SK-N-MC (cell line): ENCODE measurements around the gene PLLP.

Experiments
- DNase-seq: peaks from one replicate; pipeline ENCODE4 v3.0.0-alpha.2; 2011; ENCODE audit warnings: low read depth, low spot score
- H3K27ac ChIP-seq: fragments of 200-600 bp; sonication (generic); 2 replicates; pipeline ENCODE4 v1.5.1; 2016; ENCODE audit warnings: mixed run types
- H3K36me3 ChIP-seq: fragments of 200-600 bp; sonication (generic); 2 replicates; pipeline ENCODE4 v1.6.1; 2017; ENCODE audit warnings: antibody characterized with exemption, low read length, mixed read lengths; ENCODE audit not compliant: insufficient read depth
- H3K4me3 ChIP-seq: fragments of 200-600 bp; sonication (generic); 2 replicates; pipeline ENCODE4 v1.5.1; 2016
- H3K9ac ChIP-seq: fragments of 200-600 bp; sonication (generic); 2 replicates; pipeline ENCODE4 v1.8.0; 2017; ENCODE audit warnings: mixed run types, mixed read lengths; ENCODE audit not compliant: insufficient read length
- H3K9me3 ChIP-seq: fragments of 200-600 bp; sonication (generic); 2 replicates; pipeline ENCODE4 v1.6.1; 2017; ENCODE audit warnings: low read depth, mild to moderate bottlenecking, antibody characterized with exemption, low read length, moderate library complexity, mixed read lengths
- EZH2 ChIP-seq: fragments of 200-600 bp; sonication (generic); IDR thresholded peaks from one replicate; pipeline ENCODE4 v1.6.1; 2017; ENCODE audit warnings: antibody characterized with exemption
- FOXP2 ChIP-seq: optimal IDR thresholded peaks from 2 replicates; pipeline ENCODE3; 2011; ENCODE audit warnings: mild to moderate bottlenecking, moderate library complexity; ENCODE audit not compliant: insufficient read depth; ENCODE audit errors: extremely low read length, control extremely low read depth
- POLR2AphosphoS5 ChIP-seq: IDR thresholded peaks from 2 replicates; pipeline ENCODE4 v1.6.1; 2012; ENCODE audit warnings: mild to moderate bottlenecking, low read depth, low read length, borderline replicate concordance

PLLP gene

GRCh38 chr16:57304169-57305061 is 19.9 kb upstream of the PLLP start:
- Histone ChIP-seq H3K27ac (no peak overlapping the region), H3K4me3 (no peak overlapping the region), H3K9ac (no peak overlapping the region), H3K36me3 (no peaks in the 10 kb centered on the region), H3K9me3 (no peaks in the 10 kb centered on the region)
- no peak for TF ChIP-seq EZH2
- TF ChIP-seq FOXP2 = no peak
- no peak for TF ChIP-seq POLR2AphosphoS5
- DNase-seq = no peak

- no peaks in the 10 kb centered on the region for H3K9me3 ChIP-seq
- no peak overlapping the region for H3K27ac ChIP-seq
- TF ChIP-seq FOXP2 (no peak), EZH2 (no peak), POLR2AphosphoS5 (no peak)
- no peak for DNase-seq
- H3K9ac ChIP-seq = no peak overlapping the region
- no peaks in the 10 kb centered on the region for H3K36me3 ChIP-seq
- H3K4me3 ChIP-seq = no peak overlapping the region
Measured at GRCh38 chr16:57303910-57304168, 19.4 kb upstream of the PLLP start.

GRCh38 chr16:57303021-57303909 is 18.8 kb upstream of the PLLP start:
- Histone ChIP-seq H3K9ac (no peak overlapping the region), H3K9me3 (no peaks in the 10 kb centered on the region), H3K27ac (no peak overlapping the region), H3K36me3 (no peaks in the 10 kb centered on the region), H3K4me3 (no peak overlapping the region)
- TF ChIP-seq EZH2 (no peak), POLR2AphosphoS5 (no peak), FOXP2 (no peak)
- DNase-seq = no peak

GRCh38 chr16:57301126-57301817 is 16.8 kb upstream of the PLLP start:
- Histone ChIP-seq H3K4me3 (peak overlapping the region; percentile 69; the same call in 1 of the 2 replicates), H3K27ac (no peak overlapping the region), H3K9me3 (no peaks in the 10 kb centered on the region), H3K36me3 (no peaks in the 10 kb centered on the region), H3K9ac (no peak overlapping the region)
- TF ChIP-seq FOXP2 (no peak), EZH2 (no peak), POLR2AphosphoS5 (no peak)
- no peak for DNase-seq

- Histone ChIP-seq H3K27ac (peak overlapping the region; percentile 77), H3K9ac (no peak overlapping the region), H3K4me3 (peak overlapping the region; percentile 86)
Measured at GRCh38 chr16:57300387-57301125, 16.1 kb upstream of the PLLP start.

GRCh38 chr16:57299719-57300386 is 15.4 kb upstream of the PLLP start:
- Histone ChIP-seq H3K9me3 (no peaks in the 10 kb centered on the region), H3K27ac (peak overlapping the region; percentile 77), H3K9ac (peak overlapping the region; percentile 64), H3K4me3 (peak overlapping the region; percentile 86), H3K36me3 (no peaks in the 10 kb centered on the region)
- DNase-seq = peak; percentile 79
- no peak for TF ChIP-seq FOXP2
- no peak for TF ChIP-seq POLR2AphosphoS5

More at GRCh38 chr16:57300387-57301125, 16.1 kb upstream of the PLLP start:
- Histone ChIP-seq H3K9me3 (no peaks in the 10 kb centered on the region), H3K36me3 (no peaks in the 10 kb centered on the region)
- peak; percentile 93 for DNase-seq
- no peak for TF ChIP-seq FOXP2
- no peak for TF ChIP-seq EZH2
- no peak for TF ChIP-seq POLR2AphosphoS5

GRCh38 chr16:57299009-57299718 is 14.7 kb upstream of the PLLP start:
- Histone ChIP-seq H3K9me3 (no peaks in the 10 kb centered on the region), H3K9ac (peak overlapping the region; percentile 64), H3K36me3 (no peaks in the 10 kb centered on the region), H3K27ac (peak overlapping the region; percentile 69), H3K4me3 (peak overlapping the region; percentile 86)
- TF ChIP-seq POLR2AphosphoS5 = no peak
- TF ChIP-seq EZH2 = no peak
- TF ChIP-seq FOXP2 = no peak
- DNase-seq = no peak
